Liver (tissue), 3 donors: ENCODE measurements around the gene ARAP1.

Source experiments
- CTCF ChIP-seq: fragments of 150-350 bp; IDR thresholded peaks from 2 replicates; pipeline ENCODE4 v1.5.1; 2017; ENCODE audit warnings: improper control_type of control experiment, low read depth, low read length; ENCODE audit not compliant: missing input control
- FOXA1 ChIP-seq: IDR thresholded peaks from 2 replicates; pipeline ENCODE4 v1.6.1; 2016; ENCODE audit warnings: antibody characterized with exemption
- HNF4A ChIP-seq, 2 donors: conservative IDR thresholded peaks; 2 replicates each; pipeline ENCODE4 v1.6.1; 2016; ENCODE audit warnings: antibody characterized with exemption in 2 of 2, mild to moderate bottlenecking in 2 of 2
- MAX ChIP-seq: IDR thresholded peaks from 2 replicates; pipeline ENCODE4 v1.6.1; 2016; ENCODE audit warnings: antibody characterized with exemption
- REST ChIP-seq: IDR thresholded peaks from 2 replicates; pipeline ENCODE4 v1.6.1; 2016; ENCODE audit warnings: antibody characterized with exemption, mild to moderate bottlenecking
- YY1 ChIP-seq: IDR thresholded peaks from 2 replicates; pipeline ENCODE4 v1.6.1; 2016; ENCODE audit warnings: antibody characterized with exemption, mild to moderate bottlenecking
- donor health status: healthy.
- donor health status: healthy.

- TF ChIP-seq CTCF (no peak), REST (peak; percentile 60), FOXA1 (no peak), MAX (peak; percentile 91), HNF4A (conservative IDR thresholded peaks at IDR 0.05) (peak; percentile 80 to 86), YY1 (peak; percentile 54)
Measured at GRCh38 chr11:72777755-72778278, 25.6 kb upstream of the ARAP1 start.
